ENCODE results near the gene ZNF611. TPM values are rescaled to one million over a fixed set of nuclear protein-coding genes. Genes with fewer than 3 reads are reported as not detected.
"Not testable (repeated sequence)": the region's sequence is repeated elsewhere in the genome, so short reads cannot be mapped to it uniquely, and the experiment has no call there.

ZNF611 gene
- total and polyA plus RNA-seq, 4 donors = 0.50 to 12.7 (median 2.7) TPM

- H3K4me1 ChIP-seq (ENCODE audit: control insufficient read depth in 4 of 4, insufficient read depth in 4 of 4, low read length in 3 of 4); H3K27ac ChIP-seq (ENCODE audit: low read depth in 1 of 2, low read length in 2 of 2); DNase-seq (ENCODE audit: low spot score); H3K9ac ChIP-seq (ENCODE audit: low read depth in 1 of 2, low read length in 2 of 2); H3K27me3 ChIP-seq (ENCODE audit: control insufficient read depth in 4 of 4, insufficient read depth in 4 of 4, low read length in 3 of 4): not testable (repeated sequence)
- Histone ChIP-seq H3K36me3 (ENCODE audit: control insufficient read depth in 4 of 4, insufficient read depth in 3 of 4, low read depth in 1 of 4, low read length in 3 of 4) (peaks cover 0 to 16% (median 13%) of the 10 kb centered on the region in 4 donors), H3K9me3 (ENCODE audit: control insufficient read depth in 4 of 4, low read length in 3 of 4) (peaks cover 17 to 61% (median 29%) of the 10 kb centered on the region in 4 donors), H3K4me3 (ENCODE audit: low read depth in 1 of 3, low read length in 3 of 3) (peak overlapping the region in 2 of 3 donors; percentile 31 to 59)
- 97% methylated on average over 3 of the region's 3 CpGs for WGBS
Measured at GRCh38 chr19:52705615-52706014, 29.2 kb downstream of the ZNF611 start.

GRCh38 chr19:52703917-52704316, 30.9 kb downstream of the ZNF611 start:
- Histone ChIP-seq H3K9me3 (ENCODE audit: control insufficient read depth in 4 of 4, low read length in 3 of 4) (peaks cover 14 to 63% (median 28%) of the 10 kb centered on the region in 4 donors), H3K4me1 (ENCODE audit: control insufficient read depth in 4 of 4, insufficient read depth in 4 of 4, low read length in 3 of 4) (no peaks in the 10 kb centered on the region), H3K4me3 (ENCODE audit: low read depth in 1 of 3, low read length in 3 of 3) (no peak overlapping the region), H3K27me3 (ENCODE audit: control insufficient read depth in 4 of 4, insufficient read depth in 4 of 4, low read length in 3 of 4) (no peaks in the 10 kb centered on the region), H3K27ac (ENCODE audit: low read depth in 1 of 2, low read length in 2 of 2) (no peak overlapping the region), H3K36me3 (ENCODE audit: control insufficient read depth in 4 of 4, insufficient read depth in 3 of 4, low read depth in 1 of 4, low read length in 3 of 4) (peaks cover 0 to 16% (median 12%) of the 10 kb centered on the region in 4 donors), H3K9ac (ENCODE audit: low read depth in 1 of 2, low read length in 2 of 2) (no peak overlapping the region)
- 68% methylated on average over 4 of the region's 4 CpGs for WGBS
- no peak for TF ChIP-seq MAX (IDR thresholded peaks at IDR 0.05)
- no peak for TF ChIP-seq GABPA (IDR thresholded peaks at IDR 0.05 in 1 of 2, conservative IDR thresholded peaks at IDR 0.05 in 1 of 2)
- no peak for TF ChIP-seq HNF4A (conservative IDR thresholded peaks at IDR 0.05)
- no peak for TF ChIP-seq HNF4G (IDR thresholded peaks at IDR 0.05)
- TF ChIP-seq RXRA (IDR thresholded peaks at IDR 0.05) = no peak
- TF ChIP-seq JUND (IDR thresholded peaks at IDR 0.05) = no peak
- TF ChIP-seq ZBTB33 (IDR thresholded peaks at IDR 0.05) = no peak
- no peak for TF ChIP-seq YY1 (IDR thresholded peaks at IDR 0.05)
- no peak for TF ChIP-seq ATF3 (IDR thresholded peaks at IDR 0.05)
- no peak for TF ChIP-seq EGR1 (IDR thresholded peaks at IDR 0.05; ENCODE audit: low read depth in 2 of 2)
- TF ChIP-seq TAF1 (conservative IDR thresholded peaks at IDR 0.05) = no peak
- TF ChIP-seq CTCF (IDR thresholded peaks at IDR 0.05; ENCODE audit: low read depth, low read length, missing input control) = no peak
- no peak for TF ChIP-seq REST (IDR thresholded peaks at IDR 0.05)
- no peak for TF ChIP-seq SP1 (IDR thresholded peaks at IDR 0.05)
- TF ChIP-seq FOXA2 (IDR thresholded peaks at IDR 0.05) = no peak
- no peak for TF ChIP-seq NR2F2 (IDR thresholded peaks at IDR 0.05)
- TF ChIP-seq RAD21 (IDR thresholded peaks at IDR 0.05) = no peak
- TF ChIP-seq FOXA1 (IDR thresholded peaks at IDR 0.05) = no peak
- no peak for DNase-seq (ENCODE audit: low spot score)
